OCI-LY1 (cell line): ENCODE data around the gene PPP2R2C.

ENCODE experiments used
- H2AFZ ChIP-seq: fragments of 200-600 bp; sonication (generic), shearing (Covaris generic); 2 replicates; pipeline ENCODE4 v1.6.0; 2014; ENCODE audit warnings: antibody characterized with exemption, mild to moderate bottlenecking, low read length
- H3F3A ChIP-seq: fragments of 200-600 bp; sonication (generic), shearing (Covaris generic); 2 replicates; pipeline ENCODE4 v1.6.0; 2014; ENCODE audit warnings: mild to moderate bottlenecking, antibody characterized with exemption, low read length, moderate library complexity; ENCODE audit not compliant: insufficient read depth
- H3K27ac ChIP-seq: fragments of 200-600 bp; sonication (generic); 2 replicates; pipeline ENCODE4 v1.5.1; 2014; ENCODE audit warnings: low read length, mixed run types, mild to moderate bottlenecking, low read depth; ENCODE audit not compliant: poor library complexity, severe bottlenecking
- H3K27me3 ChIP-seq: fragments of 200-600 bp; sonication (generic); 2 replicates; pipeline ENCODE4 v1.6.0; 2014; ENCODE audit warnings: antibody characterized with exemption, mild to moderate bottlenecking, low read length, moderate library complexity; ENCODE audit not compliant: insufficient read depth
- H3K36me3 ChIP-seq: fragments of 200-600 bp; sonication (generic); 2 replicates; pipeline ENCODE4 v1.6.1; 2014; ENCODE audit warnings: mild to moderate bottlenecking, antibody characterized with exemption, low read length, moderate library complexity, mixed read lengths; ENCODE audit not compliant: insufficient read depth
- H3K4me1 ChIP-seq: fragments of 200-600 bp; sonication (generic); 2 replicates; pipeline ENCODE4 v1.5.1; 2014; ENCODE audit warnings: mild to moderate bottlenecking, low read length, moderate library complexity; ENCODE audit not compliant: insufficient read depth, severe bottlenecking
- H3K4me2 ChIP-seq: fragments of 200-600 bp; sonication (generic), shearing (Covaris generic); 2 replicates; pipeline ENCODE4 v1.6.1; 2014; ENCODE audit warnings: low read length
- H3K4me3 ChIP-seq: fragments of 200-600 bp; sonication (generic); 2 replicates; pipeline ENCODE4 v1.5.1; 2014; ENCODE audit warnings: low read length, low read depth, mild to moderate bottlenecking, mixed read lengths; ENCODE audit not compliant: poor library complexity, severe bottlenecking
- H3K79me2 ChIP-seq: fragments of 200-600 bp; shearing (Covaris generic); 2 replicates; pipeline ENCODE4 v1.6.1; 2016; ENCODE audit warnings: mixed run types, low read length, mixed read lengths; ENCODE audit not compliant: insufficient read depth
- H3K9ac ChIP-seq: fragments of 200-600 bp; sonication (generic), shearing (Covaris generic); 2 replicates; pipeline ENCODE4 v1.6.1; 2014; ENCODE audit warnings: mild to moderate bottlenecking, low read length, mixed read lengths
- H3K9me2 ChIP-seq: fragments of 200-600 bp; sonication (generic), shearing (Covaris generic); 2 replicates; pipeline ENCODE4 v1.6.1; 2014; ENCODE audit warnings: low read depth, mild to moderate bottlenecking, low read length, mixed read lengths
- H3K9me3 ChIP-seq: fragments of 200-600 bp; shearing (Covaris generic); 2 replicates; pipeline ENCODE4 v1.6.1; 2014; ENCODE audit warnings: low read length, mixed read lengths
- H4K20me1 ChIP-seq: fragments of 200-600 bp; sonication (generic), shearing (Covaris generic); 2 replicates; pipeline ENCODE4 v1.6.0; 2016; ENCODE audit warnings: mild to moderate bottlenecking, low read length; ENCODE audit not compliant: insufficient read depth
- CTCF ChIP-seq: fragments of 200-600 bp; sonication (generic), shearing (Covaris generic); IDR thresholded peaks from 2 replicates; pipeline ENCODE4 v1.5.1; 2017; ENCODE audit warnings: mild to moderate bottlenecking, antibody characterized with exemption, low read length, moderate library complexity, mixed read lengths
- EZH2 ChIP-seq: fragments of 200-600 bp; sonication (generic), shearing (Covaris generic); IDR thresholded peaks from 2 replicates; pipeline ENCODE4 v1.8.0; 2017; ENCODE audit warnings: borderline replicate concordance, mixed run types, mild to moderate bottlenecking, antibody characterized with exemption, low read length, moderate library complexity, mixed read lengths

The PPP2R2C gene

GRCh38 chr4:6445403-6446129, 26.8 kb downstream of the PPP2R2C start:
- H3K27me3 ChIP-seq, result no peaks in the 10 kb centered on the region
- H3K9me3 ChIP-seq, result no peaks in the 10 kb centered on the region
- no peak overlapping the region for H2AFZ ChIP-seq
- no peak overlapping the region for H3K4me3 ChIP-seq
- no peak overlapping the region for H3K4me2 ChIP-seq
- H3K79me2 ChIP-seq, result no peaks in the 10 kb centered on the region
- no peaks in the 10 kb centered on the region for H3K4me1 ChIP-seq
- H3K27ac ChIP-seq, result no peak overlapping the region
- no peaks in the 10 kb centered on the region for H3F3A ChIP-seq
- H3K9me2 ChIP-seq, result no peaks in the 10 kb centered on the region
- no peak overlapping the region for H3K9ac ChIP-seq
- no peaks in the 10 kb centered on the region for H4K20me1 ChIP-seq
- no peaks in the 10 kb centered on the region for H3K36me3 ChIP-seq
- TF ChIP-seq CTCF, result no peak
- no peak for TF ChIP-seq EZH2

DNA sequence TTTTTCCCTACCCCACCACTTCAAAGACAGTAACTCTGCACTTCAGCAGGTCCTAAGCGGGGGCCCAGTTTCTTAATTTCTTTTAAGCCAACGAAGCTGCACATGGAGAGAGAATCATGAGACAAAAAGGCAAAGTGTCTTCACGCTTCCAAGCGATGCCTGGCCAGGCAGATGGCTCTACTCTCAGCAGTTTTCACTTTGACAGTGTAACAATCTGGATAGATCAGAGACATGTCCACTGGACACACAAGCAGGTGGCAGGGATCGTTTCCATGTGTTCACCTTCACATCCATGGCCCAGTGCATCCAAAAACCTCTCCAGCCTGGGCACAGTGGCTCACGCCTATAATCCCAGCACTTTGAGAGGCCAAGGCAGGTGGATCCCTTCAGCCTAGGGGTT, 27.8 kb downstream of the PPP2R2C start:
- no peaks in the 10 kb centered on the region for H3K9me2 ChIP-seq
- no peak overlapping the region for H2AFZ ChIP-seq
- no peaks in the 10 kb centered on the region for H3K4me1 ChIP-seq

DNA sequence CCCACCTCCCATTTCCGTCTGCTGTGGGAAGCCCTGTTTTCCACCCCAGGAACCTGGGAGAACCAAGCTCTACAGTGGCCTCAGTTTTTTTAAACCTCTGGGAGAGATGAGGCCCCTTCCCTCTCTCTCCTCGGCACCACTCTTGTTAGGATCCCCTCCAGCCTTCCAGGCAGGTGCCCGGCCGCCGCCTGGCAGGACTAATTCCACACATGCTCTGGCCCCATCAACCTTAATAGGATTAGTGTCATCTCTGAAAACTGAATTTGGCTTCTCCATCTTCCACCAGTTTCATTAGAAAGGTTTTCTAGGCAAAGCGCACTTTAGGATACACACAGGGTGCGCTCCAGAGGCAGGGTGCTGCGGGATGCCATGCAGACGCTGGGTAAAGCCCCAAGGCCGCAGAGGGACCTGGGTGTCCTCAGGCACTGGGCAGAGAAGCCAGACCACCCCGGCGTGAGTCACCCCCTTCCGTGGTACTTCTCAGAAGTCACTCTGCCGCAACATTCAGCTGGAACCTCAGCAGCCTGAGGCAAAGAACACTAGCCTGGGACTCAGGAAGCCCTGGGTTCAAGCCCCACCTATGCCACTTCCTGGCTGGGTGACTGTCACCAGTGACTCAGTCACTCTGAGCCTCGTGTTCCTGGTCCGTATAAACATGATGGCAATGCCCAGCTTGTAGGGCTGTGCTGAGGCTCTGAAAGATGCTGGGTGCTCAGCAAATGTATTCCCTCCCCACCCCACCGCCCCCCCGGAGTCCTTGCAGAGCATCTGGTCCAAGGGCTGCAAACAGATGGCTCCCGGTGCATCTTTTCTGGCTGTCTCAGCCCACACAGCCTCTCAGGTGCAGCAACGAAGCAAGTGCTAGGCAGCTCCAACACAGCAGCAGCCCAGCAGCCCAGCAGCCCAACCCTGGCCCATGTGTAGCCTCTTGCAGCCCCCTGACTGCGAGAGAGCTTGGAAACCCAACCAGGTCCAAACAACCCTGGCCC, 29.1 kb downstream of the PPP2R2C start:
- Histone ChIP-seq H3K27ac (no peak overlapping the region), H3K4me3 (no peak overlapping the region), H3K9ac (no peak overlapping the region), H3K4me2 (no peak overlapping the region), H3K36me3 (no peaks in the 10 kb centered on the region), H3K27me3 (no peaks in the 10 kb centered on the region), H3F3A (no peaks in the 10 kb centered on the region), H3K79me2 (no peaks in the 10 kb centered on the region), H3K9me3 (no peaks in the 10 kb centered on the region), H3K4me1 (no peaks in the 10 kb centered on the region), H3K9me2 (no peaks in the 10 kb centered on the region), H4K20me1 (no peaks in the 10 kb centered on the region), H2AFZ (no peak overlapping the region)
- no peak for TF ChIP-seq CTCF
- TF ChIP-seq EZH2, result no peak

More for the DNA sequence above, 27.8 kb downstream of the PPP2R2C start:
- Histone ChIP-seq H4K20me1 (no peaks in the 10 kb centered on the region), H3F3A (no peaks in the 10 kb centered on the region), H3K4me2 (no peak overlapping the region), H3K36me3 (no peaks in the 10 kb centered on the region), H3K79me2 (no peaks in the 10 kb centered on the region), H3K4me3 (no peak overlapping the region), H3K27ac (no peak overlapping the region), H3K27me3 (no peaks in the 10 kb centered on the region), H3K9ac (no peak overlapping the region), H3K9me3 (no peaks in the 10 kb centered on the region)
- no peak for TF ChIP-seq CTCF
- TF ChIP-seq EZH2, result no peak
